DND-41 (cell line): ENCODE data around the gene ENTPD3.

Experiments used
- ATAC-seq: fragments of 200-7000 bp; cut with Tn5 transposase; 3 replicates; pipeline ENCODE4 v1.9.1; 2021; ENCODE audit warnings: low read depth; ENCODE audit not compliant: insufficient read depth
- DNase-seq: peaks from one replicate; pipeline ENCODE4 v3.0.0-alpha.2; 2020
- H2AFZ ChIP-seq: 2 replicates; pipeline ENCODE4 v1.6.0; 2012; ENCODE audit warnings: low read depth, low read length
- H3K27ac ChIP-seq: 2 replicates; pipeline ENCODE4 v1.5.1; 2012; ENCODE audit warnings: low read length, inconsistent platforms
- H3K27me3 ChIP-seq: fragments of 200-600 bp; sonication (generic); 2 replicates; pipeline ENCODE4 v1.6.0; 2012; ENCODE audit warnings: low read length, mild to moderate bottlenecking, inconsistent platforms; ENCODE audit not compliant: insufficient read depth, poor library complexity
- H3K36me3 ChIP-seq: 2 replicates; pipeline ENCODE4 v1.5.1; 2012; ENCODE audit warnings: low read length, inconsistent platforms; ENCODE audit not compliant: insufficient read depth
- H3K4me1 ChIP-seq: 2 replicates; pipeline ENCODE4 v1.5.1; 2012; ENCODE audit warnings: mild to moderate bottlenecking, low read length; ENCODE audit not compliant: insufficient read depth
- H3K4me2 ChIP-seq: 2 replicates; pipeline ENCODE4 v1.6.0; 2012; ENCODE audit warnings: mild to moderate bottlenecking, moderate library complexity, low read length, inconsistent platforms; ENCODE audit not compliant: insufficient read depth
- H3K4me3 ChIP-seq, 2 experiments: fragments of 200-600 bp in 1 of 2; shearing (Covaris generic) in 1 of 2; 2 replicates each; pipeline ENCODE4 v1.5.1; 2012 to 2016; ENCODE audit warnings: inconsistent platforms in 2 of 2, low read length in 2 of 2, mild to moderate bottlenecking in 2 of 2, low read depth in 1 of 2, moderate library complexity in 1 of 2
- H3K79me2 ChIP-seq: 2 replicates; pipeline ENCODE4 v1.6.0; 2012; ENCODE audit warnings: low read length, inconsistent platforms; ENCODE audit not compliant: insufficient read depth
- H3K9ac ChIP-seq: 2 replicates; pipeline ENCODE4 v1.6.0; 2012; ENCODE audit warnings: low read depth, mild to moderate bottlenecking, inconsistent platforms, low read length, moderate library complexity
- H3K9me3 ChIP-seq: 2 replicates; pipeline ENCODE4 v1.5.1; 2012; ENCODE audit warnings: low read length, moderate library complexity, mild to moderate bottlenecking, inconsistent platforms; ENCODE audit not compliant: insufficient read depth, severe bottlenecking
- H4K20me1 ChIP-seq: 2 replicates; pipeline ENCODE4 v1.6.0; 2012; ENCODE audit warnings: low read length; ENCODE audit not compliant: insufficient read depth
- CTCF ChIP-seq: IDR thresholded peaks from 2 replicates; pipeline ENCODE4 v1.5.1; 2012; ENCODE audit warnings: borderline replicate concordance, low read length, moderate library complexity, mild to moderate bottlenecking; ENCODE audit not compliant: poor library complexity, severe bottlenecking; ENCODE audit errors: extremely low read depth
- EZH2 ChIP-seq: IDR thresholded peaks from 3 replicates; pipeline ENCODE4 v1.6.1; 2012; ENCODE audit warnings: borderline replicate concordance, low read depth, mild to moderate bottlenecking, moderate library complexity, low read length, inconsistent platforms; ENCODE audit not compliant: severe bottlenecking

Gene ENTPD3

DNA sequence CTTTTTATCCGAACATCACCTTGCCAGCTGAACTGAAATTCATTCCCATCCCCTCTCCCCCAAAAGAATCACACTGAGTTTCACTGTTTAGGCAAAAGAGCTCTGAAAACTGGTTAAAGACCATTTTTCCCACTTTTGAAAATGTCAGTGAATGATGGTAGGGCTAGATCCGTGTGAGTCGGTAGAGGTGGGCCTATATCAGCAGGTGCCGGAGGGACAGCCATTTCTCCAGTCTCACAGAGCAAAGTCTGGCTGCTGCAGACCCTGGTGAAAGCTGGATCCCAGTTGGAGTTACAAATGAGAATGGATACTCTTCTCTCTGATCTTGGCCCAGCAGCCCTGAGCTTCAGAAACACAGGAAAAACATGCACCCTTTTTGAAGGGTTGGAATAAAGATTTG is 10.9 kb downstream of the ENTPD3 start:
- no peak for DNase-seq
- no peaks in the 10 kb centered on the region for H3K36me3 ChIP-seq
- TF ChIP-seq EZH2 = no peak
- no peak for TF ChIP-seq CTCF
- peaks cover 3% of the 10 kb centered on the region for H3K27me3 ChIP-seq
- no peak overlapping the region for H3K4me3 ChIP-seq
- H2AFZ ChIP-seq = no peak overlapping the region
- H3K79me2 ChIP-seq = no peaks in the 10 kb centered on the region
- no peak overlapping the region for H3K4me2 ChIP-seq
- H3K9me3 ChIP-seq = no peaks in the 10 kb centered on the region
- H3K27ac ChIP-seq = no peak overlapping the region
- no peaks in the 10 kb centered on the region for H4K20me1 ChIP-seq
- ATAC-seq = no peak
- no peaks in the 10 kb centered on the region for H3K4me1 ChIP-seq
- H3K9ac ChIP-seq = no peak overlapping the region

DNA sequence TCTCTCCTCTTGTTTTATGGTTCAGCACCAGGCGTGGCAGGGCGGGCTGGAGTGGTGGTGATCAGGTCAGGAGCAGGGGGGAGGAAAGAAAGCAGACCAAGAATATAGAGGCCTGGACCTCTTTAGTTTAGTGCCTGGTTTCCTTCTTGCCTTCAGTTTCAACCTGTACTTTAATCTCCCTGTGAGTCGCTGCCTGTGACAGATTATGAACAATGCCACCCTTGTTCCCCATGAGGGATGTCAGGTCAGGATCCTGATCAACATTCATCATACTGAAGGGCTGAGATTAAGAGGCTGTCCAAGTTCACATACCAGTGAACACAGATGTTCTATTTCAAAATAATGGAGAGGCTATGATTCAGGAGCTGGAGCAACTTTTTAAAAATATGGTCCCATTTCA is 11.4 kb downstream of the ENTPD3 start:
- H3K27me3 ChIP-seq = peaks cover 3% of the 10 kb centered on the region
- no peak for ATAC-seq
- no peaks in the 10 kb centered on the region for H3K79me2 ChIP-seq
- H3K36me3 ChIP-seq = no peaks in the 10 kb centered on the region
- no peaks in the 10 kb centered on the region for H3K9me3 ChIP-seq
- no peak overlapping the region for H3K27ac ChIP-seq
- TF ChIP-seq EZH2 (no peak), CTCF (no peak)
- H2AFZ ChIP-seq = no peak overlapping the region
- H3K4me1 ChIP-seq = no peaks in the 10 kb centered on the region
- no peak overlapping the region for H3K4me3 ChIP-seq
- H3K4me2 ChIP-seq = no peak overlapping the region
- no peak for DNase-seq
- no peaks in the 10 kb centered on the region for H4K20me1 ChIP-seq
- H3K9ac ChIP-seq = no peak overlapping the region

GRCh38 chr3:40404591-40405198 is 17.7 kb downstream of the ENTPD3 start:
- Histone ChIP-seq H3K9me3 (no peaks in the 10 kb centered on the region), H3K4me2 (no peak overlapping the region), H3K36me3 (no peaks in the 10 kb centered on the region), H2AFZ (no peak overlapping the region), H3K9ac (no peak overlapping the region), H4K20me1 (no peaks in the 10 kb centered on the region), H3K27ac (no peak overlapping the region), H3K27me3 (no peaks in the 10 kb centered on the region), H3K4me1 (no peaks in the 10 kb centered on the region), H3K79me2 (no peaks in the 10 kb centered on the region), H3K4me3 (no peak overlapping the region)
- DNase-seq (no peak), ATAC-seq (no peak)
- TF ChIP-seq CTCF = no peak
- no peak for TF ChIP-seq EZH2

DNA sequence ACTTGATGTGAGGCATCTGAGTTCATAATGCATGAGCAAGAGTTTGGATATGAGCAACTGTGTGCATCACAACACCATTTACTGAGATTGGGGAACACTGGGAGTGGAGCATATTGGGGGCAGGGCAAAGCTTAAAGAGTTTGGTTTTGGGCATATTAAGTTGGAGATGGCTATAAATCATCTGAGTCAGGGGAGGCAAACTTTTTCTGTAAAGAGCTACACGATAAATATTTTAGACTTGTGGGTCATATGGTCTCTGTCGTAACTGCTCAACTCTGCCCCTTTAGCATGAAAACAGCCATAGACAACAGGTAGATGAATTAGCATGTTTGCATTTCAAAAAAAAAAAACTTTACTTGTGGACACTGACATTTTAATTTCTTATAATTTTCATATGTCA is 20.0 kb downstream of the ENTPD3 start:
- DNase-seq = no peak
- no peak for ATAC-seq
- no peak overlapping the region for H3K27ac ChIP-seq
- H3K4me2 ChIP-seq = no peak overlapping the region
- H3K36me3 ChIP-seq = no peaks in the 10 kb centered on the region
- peaks cover under 1% of the 10 kb centered on the region for H3K27me3 ChIP-seq
- no peaks in the 10 kb centered on the region for H3K9me3 ChIP-seq
- H3K79me2 ChIP-seq = no peaks in the 10 kb centered on the region
- no peaks in the 10 kb centered on the region for H3K4me1 ChIP-seq
- no peak overlapping the region for H2AFZ ChIP-seq
- H3K9ac ChIP-seq = no peak overlapping the region
- H4K20me1 ChIP-seq = no peaks in the 10 kb centered on the region
- no peak overlapping the region for H3K4me3 ChIP-seq
- TF ChIP-seq EZH2 (no peak), CTCF (no peak)
